ENCODE results near the gene GRIN3B.

GRIN3B gene

DNA sequence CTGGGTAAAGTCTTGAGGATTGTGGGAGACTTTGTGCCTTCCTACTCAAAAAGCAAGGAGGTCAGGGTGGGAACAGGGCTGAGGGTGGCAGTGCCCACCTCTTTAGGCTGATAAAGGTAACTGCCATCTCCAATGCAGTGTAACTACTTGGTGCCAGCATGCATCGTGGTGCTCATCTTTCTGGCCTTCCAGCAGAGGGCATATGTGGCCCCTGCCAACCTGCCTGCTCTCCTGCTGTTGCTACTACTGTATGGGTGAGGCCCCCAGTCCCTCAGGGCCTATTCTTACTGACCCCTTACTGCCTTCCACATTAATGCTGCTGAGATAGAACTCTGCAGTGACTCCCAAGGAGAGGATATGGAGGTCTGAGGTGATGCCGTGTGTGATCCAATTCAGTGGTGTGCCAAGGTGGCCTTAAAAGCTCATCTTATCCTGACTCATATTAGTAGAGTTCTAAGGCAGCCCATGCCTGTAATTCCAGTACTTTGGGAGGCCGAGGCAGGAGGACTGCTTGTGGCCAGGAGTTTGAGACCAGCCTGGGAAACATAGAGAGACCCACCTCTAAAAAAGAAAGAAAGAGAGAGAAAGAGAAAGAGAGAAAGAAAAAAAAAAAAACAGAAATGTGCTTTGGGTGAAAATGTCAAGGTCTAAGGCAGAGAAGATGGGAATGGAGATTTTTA, 57.1 kb downstream of the GRIN3B start:
- no peaks in the 10 kb centered on the region for H3K27me3 ChIP-seq (ENCODE audit: control insufficient read depth, insufficient read depth, low read length)
- H3K27ac ChIP-seq: no peak overlapping the region
- no peak overlapping the region for H2AFZ ChIP-seq
- no peak overlapping the region for H3K4me3 ChIP-seq (ENCODE audit: low read depth, low read length)
- no peak overlapping the region for H3K4me2 ChIP-seq (ENCODE audit: low read length)
- no peaks in the 10 kb centered on the region for H3K9me3 ChIP-seq (ENCODE audit: control insufficient read depth, low read length)
- no peak overlapping the region for H3K9ac ChIP-seq
- no peaks in the 10 kb centered on the region for H3K4me1 ChIP-seq
- H3K79me2 ChIP-seq: no peaks in the 10 kb centered on the region
- H3K36me3 ChIP-seq (ENCODE audit: control insufficient read depth, insufficient read depth, low read length): no peaks in the 10 kb centered on the region
- TF ChIP-seq CTCF (IDR thresholded peaks at IDR 0.05): no peak

GRCh38 chr19:1058112-1058511, 57.9 kb downstream of the GRIN3B start:
- no peaks in the 10 kb centered on the region for H3K27me3 ChIP-seq (ENCODE audit: control insufficient read depth, insufficient read depth, low read length)
- no peaks in the 10 kb centered on the region for H3K36me3 ChIP-seq (ENCODE audit: control insufficient read depth, insufficient read depth, low read length)
- no peak overlapping the region for H3K9ac ChIP-seq
- no peak overlapping the region for H3K27ac ChIP-seq
- no peaks in the 10 kb centered on the region for H3K4me1 ChIP-seq
- no peak overlapping the region for H2AFZ ChIP-seq
- TF ChIP-seq CTCF (IDR thresholded peaks at IDR 0.05): no peak
- no peaks in the 10 kb centered on the region for H3K79me2 ChIP-seq
- no peaks in the 10 kb centered on the region for H3K9me3 ChIP-seq (ENCODE audit: control insufficient read depth, low read length)
- no peak overlapping the region for H3K4me2 ChIP-seq (ENCODE audit: low read length)
- H3K4me3 ChIP-seq (ENCODE audit: low read depth, low read length): no peak overlapping the region

Measured in parathyroid adenoma (tissue), 2 donors.